Measurements from ENCODE around the gene TPD52L1. TPM values are rescaled to one million over a fixed set of nuclear protein-coding genes. Genes with fewer than 3 reads are reported as not detected.

Gene TPD52L1
- total and polyA plus RNA-seq, 2 experiments from 2014 or later, result 5.1 to 12.3 TPM

DNA sequence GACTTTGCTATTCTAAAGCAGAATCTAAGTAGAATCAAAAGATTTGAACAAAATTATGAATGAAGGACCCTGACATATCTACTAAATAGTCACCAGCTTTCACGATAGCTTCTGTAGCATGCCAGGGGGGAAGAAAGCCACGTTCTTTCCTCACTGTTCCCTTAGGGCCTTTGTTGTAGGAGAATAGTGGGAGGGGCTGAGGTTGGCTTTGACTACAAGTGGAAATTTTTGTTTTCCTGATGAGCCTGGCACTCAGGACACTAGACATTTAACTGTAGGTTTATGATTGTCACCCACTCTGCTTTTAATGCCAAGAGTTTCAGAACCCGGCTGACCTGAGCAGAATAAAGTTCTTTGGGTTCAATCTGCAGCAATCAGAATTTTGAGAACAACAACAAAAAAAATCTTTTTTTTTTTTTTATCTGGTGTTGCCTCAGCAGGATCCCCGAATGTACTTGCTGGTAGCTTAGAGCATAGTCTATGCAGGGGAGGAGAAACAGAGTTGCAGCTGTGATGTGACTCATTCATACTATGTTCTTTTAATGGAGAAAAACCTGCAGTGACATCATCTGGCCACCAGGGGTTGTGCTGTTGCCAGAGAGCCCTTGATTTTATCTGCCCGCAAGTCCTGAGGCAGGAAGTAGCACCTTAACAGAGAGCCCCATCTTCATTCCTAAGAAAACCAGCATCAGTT, 38.5 kb downstream of the TPD52L1 start:
- 19 to 24% methylated on average over 5 of the region's 5 CpGs for WGBS, 2 experiments (ENCODE audit: low coverage in 1 of 2, low lambda C conversion rate in 2 of 2, missing lambda C conversion rate in 2 of 2)
- H3K9ac ChIP-seq, result no peak overlapping the region
- TF ChIP-seq EZH2phosphoT487 (IDR thresholded peaks at IDR 0.05; ENCODE audit: insufficient read depth, low read depth) (no peak), EZH2 (IDR thresholded peaks at IDR 0.05; ENCODE audit: insufficient read depth, poor library complexity, severe bottlenecking) (no peak)
- H3K9me3 ChIP-seq (ENCODE audit: low read depth), result no peaks in the 10 kb centered on the region
- peak; percentile 84 for DNase-seq
- peak overlapping the region; percentile 53; the same call in 1 of the 2 replicates for H2AFZ ChIP-seq
- H3K4me3 ChIP-seq, result no peak overlapping the region
- peaks cover 3% of the 10 kb centered on the region; the same call in 1 of the 2 replicates for H3F3A ChIP-seq (ENCODE audit: insufficient read depth)
- no peaks in the 10 kb centered on the region for H4K20me1 ChIP-seq (ENCODE audit: insufficient read depth)
- H3K27me3 ChIP-seq (replicated peaks; ENCODE audit: insufficient read depth), result no peaks in the 10 kb centered on the region
- H3K36me3 ChIP-seq (ENCODE audit: low read depth), result no peaks in the 10 kb centered on the region
- H3K9me2 ChIP-seq (ENCODE audit: insufficient read depth), result no peaks in the 10 kb centered on the region
- no peak overlapping the region for H3K4me2 ChIP-seq (ENCODE audit: unreplicated experiment)
- no peak overlapping the region for H3K27ac ChIP-seq
- H3K79me2 ChIP-seq (ENCODE audit: insufficient read depth), result no peaks in the 10 kb centered on the region
- in situ Hi-C loops (cut with MboI), result no loop called here
- peaks cover 16% of the 10 kb centered on the region for H3K4me1 ChIP-seq (ENCODE audit: insufficient read depth)

DNA sequence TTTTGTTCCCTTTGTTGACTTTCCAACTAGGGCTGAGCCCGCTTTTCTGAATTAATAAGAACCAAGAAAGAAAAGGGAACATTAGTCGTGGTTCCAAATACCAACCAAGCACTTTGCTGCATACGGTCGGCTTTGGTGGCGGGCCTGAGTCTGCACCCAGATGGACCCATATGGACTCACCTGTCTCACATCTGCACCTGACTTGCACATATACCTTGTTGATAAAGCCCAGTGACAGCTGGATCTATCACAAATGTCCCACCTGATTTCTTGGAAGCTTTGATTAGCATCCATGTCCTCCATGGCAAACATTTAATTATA, 39.0 kb downstream of the TPD52L1 start:
- Histone ChIP-seq H2AFZ (no peak overlapping the region), H4K20me1 (ENCODE audit: insufficient read depth) (no peaks in the 10 kb centered on the region), H3K36me3 (ENCODE audit: low read depth) (no peaks in the 10 kb centered on the region), H3K4me1 (ENCODE audit: insufficient read depth) (peaks cover 21% of the 10 kb centered on the region), H3K9me3 (ENCODE audit: low read depth) (no peaks in the 10 kb centered on the region), H3F3A (ENCODE audit: insufficient read depth) (peaks cover 7% of the 10 kb centered on the region; the same call in 1 of the 2 replicates), H3K9me2 (ENCODE audit: insufficient read depth) (no peaks in the 10 kb centered on the region), H3K79me2 (ENCODE audit: insufficient read depth) (no peaks in the 10 kb centered on the region), H3K4me2 (ENCODE audit: unreplicated experiment) (no peak overlapping the region), H3K4me3 (no peak overlapping the region), H3K27ac (no peak overlapping the region), H3K9ac (no peak overlapping the region), H3K27me3 (replicated peaks; ENCODE audit: insufficient read depth) (no peaks in the 10 kb centered on the region)
- in situ Hi-C loops (cut with MboI), result no loop called here
- TF ChIP-seq EZH2phosphoT487 (IDR thresholded peaks at IDR 0.05; ENCODE audit: insufficient read depth, low read depth), result no peak
- TF ChIP-seq EZH2 (IDR thresholded peaks at IDR 0.05; ENCODE audit: insufficient read depth, poor library complexity, severe bottlenecking), result no peak
- 96 to 100% methylated on average over 5 of the region's 5 CpGs for WGBS, 2 experiments (ENCODE audit: low coverage in 1 of 2, low lambda C conversion rate in 2 of 2, missing lambda C conversion rate in 2 of 2)
- no peak for DNase-seq

DNA sequence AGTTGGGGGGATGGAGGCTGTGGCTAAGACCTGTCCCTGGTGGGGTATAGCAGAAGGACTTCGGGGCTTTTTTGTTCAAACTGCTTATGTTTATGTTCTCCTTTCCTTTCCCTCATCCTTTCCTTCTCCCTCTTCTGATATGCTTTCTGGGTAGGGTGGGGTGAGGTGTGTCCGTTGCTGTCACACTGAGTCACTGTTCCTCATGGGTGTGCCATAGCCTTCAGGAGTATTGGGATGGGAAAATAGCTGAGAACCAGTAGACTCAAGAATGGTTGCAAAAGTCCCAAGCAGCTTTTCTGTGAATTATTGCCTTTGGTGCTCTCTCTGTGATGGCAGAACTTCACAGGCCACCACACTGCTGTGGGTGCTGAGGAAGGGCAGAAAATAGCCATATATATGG, 39.6 kb downstream of the TPD52L1 start:
- Histone ChIP-seq H3K9ac (no peak overlapping the region), H3K27me3 (replicated peaks; ENCODE audit: insufficient read depth) (no peaks in the 10 kb centered on the region), H2AFZ (no peak overlapping the region), H3K79me2 (ENCODE audit: insufficient read depth) (no peaks in the 10 kb centered on the region), H3K9me3 (ENCODE audit: low read depth) (no peaks in the 10 kb centered on the region), H3K27ac (no peak overlapping the region), H4K20me1 (ENCODE audit: insufficient read depth) (no peaks in the 10 kb centered on the region), H3F3A (ENCODE audit: insufficient read depth) (peaks cover 7% of the 10 kb centered on the region; the same call in 1 of the 2 replicates), H3K4me3 (no peak overlapping the region), H3K4me2 (ENCODE audit: unreplicated experiment) (no peak overlapping the region), H3K4me1 (ENCODE audit: insufficient read depth) (peaks cover 26% of the 10 kb centered on the region), H3K9me2 (ENCODE audit: insufficient read depth) (no peaks in the 10 kb centered on the region), H3K36me3 (ENCODE audit: low read depth) (no peaks in the 10 kb centered on the region)
- in situ Hi-C loops (cut with MboI), result no loop called here
- peak; percentile 30 for DNase-seq
- TF ChIP-seq EZH2 (IDR thresholded peaks at IDR 0.05; ENCODE audit: insufficient read depth, poor library complexity, severe bottlenecking) (no peak), EZH2phosphoT487 (IDR thresholded peaks at IDR 0.05; ENCODE audit: insufficient read depth, low read depth) (no peak)
- WGBS, 2 experiments (ENCODE audit: low coverage in 1 of 2, low lambda C conversion rate in 2 of 2, missing lambda C conversion rate in 2 of 2), result 62 to 78% methylated on average over 2 of the region's 2 CpGs

DNA sequence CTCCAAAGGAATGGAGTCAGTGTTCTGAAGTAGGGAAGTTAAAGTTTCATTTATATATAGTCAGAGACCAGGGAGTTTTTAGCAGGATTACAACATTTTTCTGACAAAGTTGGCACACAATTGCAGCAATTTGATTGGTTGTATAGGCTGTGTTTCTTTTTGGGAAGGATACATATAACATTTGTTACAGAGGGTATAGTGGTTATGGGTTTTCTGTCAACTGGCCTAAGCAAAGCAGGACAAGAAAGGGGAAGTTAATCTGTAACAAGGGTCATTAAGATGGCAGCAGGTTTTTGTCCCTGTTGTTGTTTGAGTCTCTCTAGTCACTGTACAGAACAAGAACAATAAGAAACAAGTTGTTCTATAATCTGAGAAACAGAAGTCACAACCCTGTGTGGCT, 41.4 kb downstream of the TPD52L1 start:
- in situ Hi-C loops (cut with MboI), result no loop called here
- Histone ChIP-seq H3K27me3 (replicated peaks; ENCODE audit: insufficient read depth) (no peaks in the 10 kb centered on the region), H3K9me2 (ENCODE audit: insufficient read depth) (no peaks in the 10 kb centered on the region), H2AFZ (no peak overlapping the region), H4K20me1 (ENCODE audit: insufficient read depth) (no peaks in the 10 kb centered on the region), H3K4me2 (ENCODE audit: unreplicated experiment) (no peak overlapping the region), H3K36me3 (ENCODE audit: low read depth) (no peaks in the 10 kb centered on the region), H3K9me3 (ENCODE audit: low read depth) (no peaks in the 10 kb centered on the region), H3K4me1 (ENCODE audit: insufficient read depth) (peaks cover 20% of the 10 kb centered on the region), H3K79me2 (ENCODE audit: insufficient read depth) (no peaks in the 10 kb centered on the region), H3F3A (ENCODE audit: insufficient read depth) (peaks cover 7% of the 10 kb centered on the region; the same call in 1 of the 2 replicates), H3K9ac (no peak overlapping the region), H3K4me3 (no peak overlapping the region), H3K27ac (no peak overlapping the region)
- TF ChIP-seq EZH2 (IDR thresholded peaks at IDR 0.05; ENCODE audit: insufficient read depth, poor library complexity, severe bottlenecking), result no peak
- DNase-seq, result no peak

DNA sequence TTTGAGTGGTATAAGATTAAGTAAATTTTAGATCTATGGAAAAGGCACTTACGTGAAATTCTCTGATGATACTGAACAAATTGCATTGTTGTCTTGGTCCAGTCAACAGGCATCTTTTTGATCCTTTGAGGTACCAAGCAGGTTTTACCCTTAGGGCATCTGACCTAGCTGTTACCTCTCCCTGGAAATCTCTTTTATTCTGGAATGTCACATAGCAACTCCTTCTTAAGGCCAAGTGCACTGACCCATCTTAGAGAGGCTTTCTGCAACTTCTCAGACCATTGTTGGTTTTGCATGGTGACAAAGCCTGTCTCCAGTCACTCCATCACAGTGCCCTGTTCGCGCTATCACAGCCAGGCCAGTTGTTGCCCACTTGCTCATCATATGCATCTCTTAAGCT, 42.0 kb downstream of the TPD52L1 start:
- 97% methylated on average over 3 of the region's 3 CpGs for WGBS, 2 experiments (ENCODE audit: low coverage in 1 of 2, low lambda C conversion rate in 2 of 2, missing lambda C conversion rate in 2 of 2)

More for the DNA sequence above, 42.0 kb downstream of the TPD52L1 start:
- Histone ChIP-seq H3K27me3 (replicated peaks; ENCODE audit: insufficient read depth) (no peaks in the 10 kb centered on the region), H3K4me1 (ENCODE audit: insufficient read depth) (peaks cover 20% of the 10 kb centered on the region), H3K4me2 (ENCODE audit: unreplicated experiment) (no peak overlapping the region), H4K20me1 (ENCODE audit: insufficient read depth) (no peaks in the 10 kb centered on the region), H3F3A (ENCODE audit: insufficient read depth) (peaks cover 7% of the 10 kb centered on the region; the same call in 1 of the 2 replicates), H3K4me3 (no peak overlapping the region), H3K9me2 (ENCODE audit: insufficient read depth) (no peaks in the 10 kb centered on the region), H3K79me2 (ENCODE audit: insufficient read depth) (no peaks in the 10 kb centered on the region), H2AFZ (no peak overlapping the region), H3K9ac (no peak overlapping the region), H3K36me3 (ENCODE audit: low read depth) (no peaks in the 10 kb centered on the region), H3K9me3 (ENCODE audit: low read depth) (no peaks in the 10 kb centered on the region), H3K27ac (no peak overlapping the region)
- in situ Hi-C loops (cut with MboI), result no loop called here
- TF ChIP-seq EZH2 (IDR thresholded peaks at IDR 0.05; ENCODE audit: insufficient read depth, poor library complexity, severe bottlenecking) (no peak), EZH2phosphoT487 (IDR thresholded peaks at IDR 0.05; ENCODE audit: insufficient read depth, low read depth) (no peak)
- no peak for DNase-seq
